Liver (tissue), 9 donors: ENCODE measurements around the gene ZNF488. TPM values are rescaled to one million over a fixed set of nuclear protein-coding genes. Genes with fewer than 3 reads are reported as not detected.

Experiments used
- DNase-seq: peaks from one replicate; pipeline ENCODE4 v3.0.0-alpha.2; 2017; ENCODE audit warnings: low spot score
- H3K27ac ChIP-seq, 2 donors: one replicate each; pipeline ENCODE4 v1.7.0; 2013; ENCODE audit warnings: inconsistent platforms in 2 of 2, low read length in 2 of 2, control low read depth in 1 of 2, low read depth in 1 of 2, mild to moderate bottlenecking in 1 of 2
- H3K27me3 ChIP-seq, 4 donors: one replicate each; pipeline versions ENCODE4 v1.6.1 to v1.7.0; 2013; ENCODE audit warnings: low read length in 3 of 4, inconsistent platforms in 1 of 4, mild to moderate bottlenecking in 1 of 4, moderate library complexity in 1 of 4; ENCODE audit not compliant: control insufficient read depth in 4 of 4, insufficient read depth in 4 of 4
- H3K36me3 ChIP-seq, 4 donors: one replicate each; pipeline versions ENCODE4 v1.6.1 to v1.7.0; 2013; ENCODE audit warnings: low read length in 3 of 4, mild to moderate bottlenecking in 3 of 4, low read depth in 1 of 4, moderate library complexity in 1 of 4; ENCODE audit not compliant: control insufficient read depth in 4 of 4, insufficient read depth in 3 of 4
- H3K4me1 ChIP-seq, 4 donors: one replicate each; pipeline versions ENCODE4 v1.6.1 to v1.7.0; 2013; ENCODE audit warnings: low read length in 3 of 4, mild to moderate bottlenecking in 3 of 4, moderate library complexity in 1 of 4; ENCODE audit not compliant: control insufficient read depth in 4 of 4, insufficient read depth in 4 of 4
- H3K4me3 ChIP-seq, 3 donors: one replicate each; pipeline versions ENCODE4 v1.6.1 to v1.7.0; 2013; ENCODE audit warnings: low read length in 3 of 3, control low read depth in 1 of 3, low read depth in 1 of 3, mild to moderate bottlenecking in 1 of 3
- H3K9ac ChIP-seq, 2 donors: one replicate each; pipeline ENCODE4 v1.7.0; 2013; ENCODE audit warnings: low read length in 2 of 2, mild to moderate bottlenecking in 2 of 2, moderate library complexity in 2 of 2, control low read depth in 1 of 2, low read depth in 1 of 2
- H3K9me3 ChIP-seq, 4 donors: one replicate each; pipeline versions ENCODE4 v1.6.1 to v1.7.0; 2013; ENCODE audit warnings: low read length in 3 of 4; ENCODE audit not compliant: control insufficient read depth in 4 of 4
- CTCF ChIP-seq: fragments of 150-350 bp; IDR thresholded peaks from 2 replicates; pipeline ENCODE4 v1.5.1; 2017; ENCODE audit warnings: improper control_type of control experiment, low read depth, low read length; ENCODE audit not compliant: missing input control
- EGR1 ChIP-seq, 2 donors: IDR thresholded peaks; 2 replicates each; pipeline ENCODE4 v1.6.1; 2016 to 2018; ENCODE audit warnings: antibody characterized with exemption in 2 of 2, low read depth in 2 of 2
- FOXA1 ChIP-seq: IDR thresholded peaks from 2 replicates; pipeline ENCODE4 v1.6.1; 2016; ENCODE audit warnings: antibody characterized with exemption
- FOXA2 ChIP-seq: IDR thresholded peaks from 2 replicates; pipeline ENCODE4 v1.6.1; 2016; ENCODE audit warnings: antibody characterized with exemption
- HNF4G ChIP-seq: IDR thresholded peaks from 2 replicates; pipeline ENCODE4 v1.6.1; 2016; ENCODE audit warnings: antibody characterized with exemption
- NR2F2 ChIP-seq: IDR thresholded peaks from 2 replicates; pipeline ENCODE4 v1.6.1; 2016; ENCODE audit warnings: antibody characterized with exemption
- RAD21 ChIP-seq, 2 donors: IDR thresholded peaks; 2 replicates each; pipeline ENCODE4 v1.6.1; 2016; ENCODE audit warnings: antibody characterized with exemption in 2 of 2, mild to moderate bottlenecking in 2 of 2
- RXRA ChIP-seq, 2 donors: IDR thresholded peaks; 2 replicates each; pipeline ENCODE4 v1.6.1; 2017 to 2018; ENCODE audit warnings: antibody characterized with exemption in 2 of 2, mild to moderate bottlenecking in 1 of 2
- SP1 ChIP-seq: IDR thresholded peaks from 2 replicates; pipeline ENCODE4 v1.6.1; 2018; ENCODE audit warnings: antibody characterized with exemption, mild to moderate bottlenecking
- TAF1 ChIP-seq: conservative IDR thresholded peaks from 2 replicates; pipeline ENCODE4 v1.6.1; 2016; ENCODE audit warnings: antibody characterized with exemption, mild to moderate bottlenecking
- YY1 ChIP-seq: IDR thresholded peaks from 2 replicates; pipeline ENCODE4 v1.6.1; 2016; ENCODE audit warnings: antibody characterized with exemption, mild to moderate bottlenecking
- ZBTB33 ChIP-seq: IDR thresholded peaks from 2 replicates; pipeline ENCODE4 v1.6.1; 2016; ENCODE audit warnings: antibody characterized with exemption
- WGBS: extraction: QIAGEN DNeasy Blood & Tissue Kit; methylation state at CpG from one replicate; pipeline ENCODE4 v1.1.7; 2013; 5-methylcytosine and 5-hydroxymethylcytosine counted together
- polyA plus RNA-seq, 2 donors: library from polyadenylated mRNA; stranded (reverse) in 1 of 2; unstranded in 1 of 2; fragments of 200-250 nt in 1 of 2; fragments of >200 nt in 1 of 2; fragmentation: Nextera tagmentation in 1 of 2; extraction: Ambion mirVana in 1 of 2; gene quantifications; one replicate each; pipeline versions ENCODE4 v1.2.1 to v1.2.3, GENCODE V29; 2013 to 2015
- total RNA-seq, 2 donors: library from RNA; depleted of rRNA; stranded (reverse); fragments of >200 nt; gene quantifications; one replicate each; pipeline ENCODE4 v1.2.3, GENCODE V29; 2014
- TF ChIP-seq, protein P1 (sequence below): IDR thresholded peaks from 2 replicates; pipeline ENCODE4 v1.6.1; 2016; ENCODE audit warnings: antibody characterized with exemption
- donor health status: healthy.
- donor health status: healthy.
- donor health status: healthy.
- donor health status: healthy.
- donor health status: healthy.

Gene ZNF488
- total and polyA plus RNA-seq, 4 donors, result 0.02 to 0.09 TPM; not detected in 2

GRCh38 chr10:47374611-47375536, 9.2 kb downstream of the ZNF488 start:
- H3K36me3 ChIP-seq, result no peaks in the 10 kb centered on the region
- H3K9ac ChIP-seq, result no peak overlapping the region
- H3K27ac ChIP-seq, result no peak overlapping the region
- WGBS, result 83% methylated on average over 12 of the region's 12 CpGs
- H3K27me3 ChIP-seq, result peaks cover 0 to 3% (median 0%) of the 10 kb centered on the region in 4 donors
- H3K4me1 ChIP-seq, result no peaks in the 10 kb centered on the region
- no peak overlapping the region for H3K4me3 ChIP-seq
- TF ChIP-seq EGR1 (IDR thresholded peaks at IDR 0.05; ENCODE audit: low read depth in 2 of 2), result no peak
- no peak for TF ChIP-seq CTCF
- TF ChIP-seq NR2F2, result no peak
- no peak for TF ChIP-seq ZBTB33
- TF ChIP-seq HNF4G, result no peak
- TF ChIP-seq, protein P1, sequence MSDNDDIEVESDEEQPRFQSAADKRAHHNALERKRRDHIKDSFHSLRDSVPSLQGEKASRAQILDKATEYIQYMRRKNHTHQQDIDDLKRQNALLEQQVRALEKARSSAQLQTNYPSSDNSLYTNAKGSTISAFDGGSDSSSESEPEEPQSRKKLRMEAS, result no peak
- TF ChIP-seq RXRA (IDR thresholded peaks at IDR 0.05), result no peak
- TF ChIP-seq FOXA2, result no peak
- TF ChIP-seq RAD21 (IDR thresholded peaks at IDR 0.05), result no peak
- TF ChIP-seq FOXA1, result no peak
- no peak for TF ChIP-seq YY1
- TF ChIP-seq SP1, result no peak
- no peak for TF ChIP-seq TAF1
- peak; percentile 26 for DNase-seq
- no peaks in the 10 kb centered on the region for H3K9me3 ChIP-seq

DNA sequence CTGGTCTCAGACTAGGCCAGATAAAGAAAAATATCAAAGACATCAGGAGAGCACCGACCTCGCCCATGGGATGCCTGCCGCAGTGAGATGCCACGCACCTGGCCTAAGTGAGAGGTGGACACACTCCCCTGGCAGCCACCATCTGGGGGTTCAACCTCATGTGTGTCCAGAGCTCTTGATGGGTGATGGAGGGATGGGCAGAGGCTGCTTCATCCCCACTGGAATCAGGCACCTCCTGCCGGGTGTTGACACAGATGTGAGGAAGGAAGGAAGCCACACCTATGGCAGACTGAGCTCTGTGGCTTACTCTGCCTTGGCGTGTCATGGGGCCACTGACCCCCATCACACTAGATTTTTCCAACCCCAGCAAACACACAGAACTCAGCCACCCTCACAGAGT, 11.4 kb downstream of the ZNF488 start:
- 83% methylated on average over 6 of the region's 6 CpGs for WGBS
- Histone ChIP-seq H3K4me3 (no peak overlapping the region), H3K9ac (no peak overlapping the region)

More for the DNA sequence above, 11.4 kb downstream of the ZNF488 start:
- no peaks in the 10 kb centered on the region for H3K4me1 ChIP-seq
- peaks cover 0 to 3% (median 0%) of the 10 kb centered on the region in 4 donors for H3K27me3 ChIP-seq
- DNase-seq, result no peak
- no peaks in the 10 kb centered on the region for H3K36me3 ChIP-seq
- no peaks in the 10 kb centered on the region for H3K9me3 ChIP-seq
- TF ChIP-seq FOXA2 (no peak), YY1 (no peak), CTCF (no peak), RXRA (IDR thresholded peaks at IDR 0.05) (no peak), TAF1 (no peak)
- H3K27ac ChIP-seq, result no peak overlapping the region
